ENCODE results near the gene GDF3. TPM values are rescaled to one million over a fixed set of nuclear protein-coding genes. Genes with fewer than 3 reads are reported as not detected.
A peak's percentile ranks its signal among the peaks of the same experiment; 100 is the strongest.

Gene GDF3
- total and polyA plus RNA-seq, 2 of the 13 experiments (the other 11 are each of a cell fraction or from before 2014, with no cell fraction given) = not detected

DNA sequence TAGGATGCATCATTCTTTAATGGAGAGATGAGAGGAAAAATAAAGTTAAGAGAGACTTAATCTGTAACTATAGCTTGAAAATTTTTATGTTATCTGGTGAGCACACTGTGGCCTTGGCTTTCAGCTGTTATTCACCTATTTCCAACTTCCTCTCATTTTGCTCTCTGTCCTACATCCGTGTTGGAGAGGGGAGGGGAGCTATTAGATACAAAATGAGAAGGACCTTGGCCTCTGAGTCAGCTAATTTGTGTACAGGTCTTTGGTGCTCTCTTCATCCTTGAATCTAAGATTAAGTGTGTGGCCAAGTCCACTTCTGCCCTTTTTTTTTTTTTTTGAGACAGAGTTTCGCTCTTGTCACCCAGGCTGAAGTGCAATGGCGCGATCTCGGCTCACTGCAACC, 29.0 kb downstream of the GDF3 start (continued):
- TF ChIP-seq, protein P1, sequence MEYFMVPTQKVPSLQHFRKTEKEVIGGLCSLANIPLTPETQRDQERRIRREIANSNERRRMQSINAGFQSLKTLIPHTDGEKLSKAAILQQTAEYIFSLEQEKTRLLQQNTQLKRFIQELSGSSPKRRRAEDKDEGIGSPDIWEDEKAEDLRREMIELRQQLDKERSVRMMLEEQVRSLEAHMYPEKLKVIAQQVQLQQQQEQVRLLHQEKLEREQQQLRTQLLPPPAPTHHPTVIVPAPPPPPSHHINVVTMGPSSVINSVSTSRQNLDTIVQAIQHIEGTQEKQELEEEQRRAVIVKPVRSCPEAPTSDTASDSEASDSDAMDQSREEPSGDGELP (IDR thresholded peaks at IDR 0.05; ENCODE audit: borderline replicate concordance, low read depth) = 0 out of 2 replicates have a peak, but pooled peaks have one; percentile 21
- TF ChIP-seq ZNF788 (CRISPR knock-in tag; IDR thresholded peaks at IDR 0.05; ENCODE audit: borderline replicate concordance) (no peak), RARA (CRISPR knock-in tag; IDR thresholded peaks at IDR 0.05) (peak; percentile 38; the same call in 1 of the 2 replicates), E2F5 (CRISPR knock-in tag; conservative IDR thresholded peaks at IDR 0.05) (no peak), ZBTB3 (CRISPR knock-in tag; IDR thresholded peaks at IDR 0.05; ENCODE audit: borderline replicate concordance, low read depth) (no peak), PHF20 (CRISPR knock-in tag; IDR thresholded peaks at IDR 0.05) (no peak), ETV5 (CRISPR knock-in tag; IDR thresholded peaks at IDR 0.05; ENCODE audit: borderline replicate concordance) (peak; percentile 34; the same call in 1 of the 2 replicates), CHD4 (IDR thresholded peaks at IDR 0.05; ENCODE audit: borderline replicate concordance, low read length) (no peak), SAP130 (CRISPR knock-in tag; IDR thresholded peaks at IDR 0.05; ENCODE audit: low read depth) (0 out of 2 replicates have a peak, but pooled peaks have one; percentile 32), MAFK (conservative IDR thresholded peaks at IDR 0.05 in 1 of 2, IDR thresholded peaks at IDR 0.05 in 1 of 2; ENCODE audit: low read length in 2 of 2) (peak; percentile 78 to 79), ZNF629 (CRISPR knock-in tag; conservative IDR thresholded peaks at IDR 0.05) (no peak), AHDC1 (CRISPR knock-in tag; IDR thresholded peaks at IDR 0.05; ENCODE audit: borderline replicate concordance) (no peak), FOSL2 (CRISPR knock-in tag; IDR thresholded peaks at IDR 0.05) (0 out of 2 replicates have a peak, but pooled peaks have one; percentile 34), MAFF (IDR thresholded peaks at IDR 0.05; ENCODE audit: low read depth, low read length) (peak; percentile 69)
- TF ChIP-seq, protein P2, sequence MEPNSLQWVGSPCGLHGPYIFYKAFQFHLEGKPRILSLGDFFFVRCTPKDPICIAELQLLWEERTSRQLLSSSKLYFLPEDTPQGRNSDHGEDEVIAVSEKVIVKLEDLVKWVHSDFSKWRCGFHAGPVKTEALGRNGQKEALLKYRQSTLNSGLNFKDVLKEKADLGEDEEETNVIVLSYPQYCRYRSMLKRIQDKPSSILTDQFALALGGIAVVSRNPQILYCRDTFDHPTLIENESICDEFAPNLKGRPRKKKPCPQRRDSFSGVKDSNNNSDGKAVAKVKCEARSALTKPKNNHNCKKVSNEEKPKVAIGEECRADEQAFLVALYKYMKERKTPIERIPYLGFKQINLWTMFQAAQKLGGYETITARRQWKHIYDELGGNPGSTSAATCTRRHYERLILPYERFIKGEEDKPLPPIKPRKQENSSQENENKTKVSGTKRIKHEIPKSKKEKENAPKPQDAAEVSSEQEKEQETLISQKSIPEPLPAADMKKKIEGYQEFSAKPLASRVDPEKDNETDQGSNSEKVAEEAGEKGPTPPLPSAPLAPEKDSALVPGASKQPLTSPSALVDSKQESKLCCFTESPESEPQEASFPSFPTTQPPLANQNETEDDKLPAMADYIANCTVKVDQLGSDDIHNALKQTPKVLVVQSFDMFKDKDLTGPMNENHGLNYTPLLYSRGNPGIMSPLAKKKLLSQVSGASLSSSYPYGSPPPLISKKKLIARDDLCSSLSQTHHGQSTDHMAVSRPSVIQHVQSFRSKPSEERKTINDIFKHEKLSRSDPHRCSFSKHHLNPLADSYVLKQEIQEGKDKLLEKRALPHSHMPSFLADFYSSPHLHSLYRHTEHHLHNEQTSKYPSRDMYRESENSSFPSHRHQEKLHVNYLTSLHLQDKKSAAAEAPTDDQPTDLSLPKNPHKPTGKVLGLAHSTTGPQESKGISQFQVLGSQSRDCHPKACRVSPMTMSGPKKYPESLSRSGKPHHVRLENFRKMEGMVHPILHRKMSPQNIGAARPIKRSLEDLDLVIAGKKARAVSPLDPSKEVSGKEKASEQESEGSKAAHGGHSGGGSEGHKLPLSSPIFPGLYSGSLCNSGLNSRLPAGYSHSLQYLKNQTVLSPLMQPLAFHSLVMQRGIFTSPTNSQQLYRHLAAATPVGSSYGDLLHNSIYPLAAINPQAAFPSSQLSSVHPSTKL (CRISPR knock-in tag; IDR thresholded peaks at IDR 0.05) = peak; percentile 38

All from HepG2 (cell line).